GM18505 (cell line): ENCODE data around the gene CD209.
"Not testable (repeated sequence)": the region's sequence is repeated elsewhere in the genome, so short reads cannot be mapped to it uniquely, and the experiment has no call there.

Experiments used
- ATAC-seq: cut with Tn5 transposase; IDR thresholded peaks from one replicate; pipeline ENCODE4 v1.9.1; 2021; ENCODE audit not compliant: unreplicated experiment
- POLR2A ChIP-seq: IDR thresholded peaks from 4 replicates; pipeline ENCODE4 v1.6.1; 2011; ENCODE audit warnings: borderline replicate concordance; ENCODE audit not compliant: insufficient read depth, insufficient read length; ENCODE audit errors: extremely low read depth

CD209 gene

DNA sequence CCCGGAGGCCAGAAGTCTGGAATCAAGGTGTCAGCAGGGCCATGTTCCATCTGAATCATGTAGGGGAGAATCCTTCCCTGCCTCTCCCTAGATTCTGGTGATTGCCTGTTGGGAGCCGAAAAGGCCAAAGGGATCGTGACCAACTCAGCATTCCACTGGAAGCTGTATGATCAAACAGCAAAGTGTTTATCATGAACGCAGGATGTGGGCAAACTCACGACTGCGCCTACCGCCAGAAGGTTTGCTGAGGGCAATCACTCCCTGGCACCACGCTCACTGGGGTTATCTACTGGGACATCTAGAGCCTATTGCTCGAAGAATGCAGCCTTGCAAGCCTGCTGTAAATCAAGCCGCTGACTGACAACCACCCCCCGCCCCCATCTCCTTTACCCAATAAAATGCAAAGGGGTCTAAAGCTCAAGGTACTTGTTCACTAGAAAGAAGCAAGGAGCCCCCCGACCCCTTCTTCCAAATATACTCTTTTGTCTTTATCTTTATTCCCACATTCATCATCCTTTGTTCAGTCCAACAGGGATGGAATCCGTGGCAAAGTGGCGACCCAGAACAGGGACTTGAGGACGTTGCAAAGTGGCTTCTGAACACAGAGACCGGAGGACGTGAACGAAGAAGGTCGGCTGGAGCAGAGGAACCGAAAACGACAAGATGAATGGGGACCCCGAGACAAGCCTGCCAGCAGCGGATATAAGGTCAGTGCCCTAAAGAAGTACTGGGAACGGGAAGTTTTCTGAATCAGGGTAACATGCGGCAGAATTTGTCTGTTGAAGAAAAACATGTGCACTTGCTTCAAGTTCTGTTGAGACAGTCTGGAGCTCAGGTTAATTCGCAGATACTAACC, 32.5 kb upstream of the CD209 start:
- ATAC-seq, result no peak
- TF ChIP-seq POLR2A, result no peak

DNA sequence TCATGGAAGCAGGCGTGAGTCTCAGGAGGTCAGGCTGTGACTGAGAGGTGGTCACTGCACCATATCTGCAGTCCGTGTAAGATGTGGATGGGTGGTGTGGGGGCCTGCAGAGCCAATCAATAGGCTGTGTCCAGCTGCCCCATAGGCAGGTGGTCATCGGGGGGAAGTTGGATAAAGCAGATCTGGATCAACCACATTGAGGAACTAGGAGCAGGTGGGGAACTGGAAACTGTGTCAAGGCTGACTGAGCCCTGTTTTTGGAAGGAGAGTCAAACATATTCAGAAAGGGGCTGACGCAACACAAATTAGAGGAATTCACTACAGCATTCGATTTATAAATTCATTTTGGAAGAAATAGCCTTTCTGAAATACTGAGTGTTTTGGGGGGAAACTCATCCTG, 30.7 kb upstream of the CD209 start:
- TF ChIP-seq POLR2A, result no peak
- no peak for ATAC-seq

DNA sequence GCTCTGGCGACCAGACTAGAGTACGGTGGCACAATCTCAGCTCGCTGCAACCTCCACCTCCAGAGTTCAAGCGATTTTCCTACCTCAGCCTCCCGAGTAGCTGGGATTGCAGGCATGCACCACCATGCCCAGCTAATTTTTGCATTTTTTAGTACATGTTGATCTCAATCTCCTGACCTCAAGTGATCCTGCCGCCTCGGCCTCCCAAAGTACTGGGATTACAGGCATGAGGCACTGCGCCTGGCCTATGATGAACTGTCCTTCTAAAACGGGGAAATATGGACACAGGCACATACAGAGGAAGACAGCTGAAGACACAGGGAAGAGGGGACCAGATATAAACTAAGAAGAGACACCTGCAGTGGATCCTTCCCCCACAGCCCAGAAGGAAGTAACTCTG, 28.4 kb upstream of the CD209 start:
- ATAC-seq, result no peak
- no peak for TF ChIP-seq POLR2A

DNA sequence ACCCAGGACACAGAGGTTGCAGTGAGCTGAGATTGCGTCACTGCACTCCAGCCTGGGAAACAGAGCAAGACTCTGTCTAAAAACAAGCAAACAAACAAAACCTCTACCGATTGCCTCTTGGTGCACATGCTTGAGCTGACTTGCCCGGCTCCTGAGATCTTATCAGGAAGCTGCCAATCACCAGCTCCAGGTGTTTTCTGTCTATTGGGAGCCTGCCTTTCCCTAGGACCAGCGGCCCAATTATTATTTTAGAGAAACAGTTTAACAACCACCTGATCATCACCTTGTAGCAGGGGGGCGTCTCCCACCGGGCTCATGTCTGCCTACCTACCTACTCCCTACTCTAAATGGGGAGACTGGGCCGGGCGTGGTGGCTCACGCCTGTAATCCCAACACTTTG, 26.5 kb upstream of the CD209 start:
- no peak for ATAC-seq
- TF ChIP-seq POLR2A, result no peak

DNA sequence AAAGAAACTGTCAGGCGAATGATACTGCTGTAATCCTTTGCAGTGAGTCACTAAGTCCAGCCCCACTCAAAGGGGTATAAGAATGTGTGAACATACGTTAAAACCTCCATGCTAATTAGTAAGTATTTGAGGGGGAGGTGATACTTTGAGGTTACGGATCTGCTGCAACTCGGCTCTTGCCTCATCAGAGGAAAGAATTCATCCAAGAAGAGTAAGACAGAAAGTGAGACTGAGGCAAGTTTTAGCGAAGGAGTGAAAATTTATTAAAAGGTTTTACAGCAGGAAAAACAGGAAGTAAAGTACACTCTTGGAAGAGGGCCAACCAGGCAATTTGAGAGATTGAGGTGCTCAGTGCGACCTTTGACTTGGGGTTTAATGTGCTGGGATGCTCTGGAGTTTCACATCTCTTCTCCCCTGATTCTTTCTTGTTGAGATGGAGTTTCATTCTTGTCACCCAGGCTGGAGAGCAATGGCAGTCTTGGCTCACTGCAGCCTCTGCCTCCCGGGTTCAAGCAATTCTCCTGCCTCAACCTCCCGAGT, 25.5 kb upstream of the CD209 start:
- no peak for TF ChIP-seq POLR2A

DNA sequence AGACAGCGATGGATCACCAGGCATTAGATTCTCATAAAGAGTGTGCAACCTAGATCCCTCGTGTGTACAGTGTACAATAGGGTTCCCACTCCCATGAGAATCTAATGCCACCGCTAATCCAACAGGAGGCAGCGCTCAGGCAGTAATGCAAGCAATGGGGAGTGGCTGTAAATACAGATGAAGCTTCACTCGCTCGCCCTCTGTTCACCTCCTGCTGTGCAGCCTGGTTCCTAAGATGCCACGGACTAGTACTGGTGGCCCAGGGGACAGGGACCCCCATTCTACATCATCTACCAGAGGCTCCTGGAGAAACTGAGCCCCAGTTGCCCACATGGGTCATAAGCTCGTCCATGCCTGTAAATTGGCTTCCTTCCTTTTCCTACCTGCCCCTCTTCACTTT, 23.7 kb upstream of the CD209 start:
- no peak for ATAC-seq
- no peak for TF ChIP-seq POLR2A

More for the DNA sequence above, 25.5 kb upstream of the CD209 start:
- ATAC-seq, result no peak

DNA sequence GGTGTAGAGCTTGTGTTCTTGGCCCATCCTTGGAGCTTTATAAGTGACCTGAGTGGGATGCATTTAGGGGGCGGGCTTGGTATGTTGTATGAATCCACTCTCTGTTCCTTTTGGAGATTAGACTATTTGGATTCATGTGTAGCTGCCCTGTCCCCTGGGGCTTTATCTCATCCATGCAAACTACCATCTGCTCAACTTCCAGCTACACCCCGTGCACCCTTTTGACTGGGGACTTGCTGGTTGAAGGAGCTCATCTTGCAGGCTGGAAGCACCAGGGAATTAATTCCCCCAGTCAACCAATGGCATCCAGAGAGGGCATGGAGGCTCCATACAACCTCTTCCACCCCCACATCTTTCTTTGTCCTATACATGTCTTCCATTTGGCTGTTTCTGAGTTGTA, 21.8 kb upstream of the CD209 start:
- no peak for ATAC-seq
- TF ChIP-seq POLR2A, result no peak

DNA sequence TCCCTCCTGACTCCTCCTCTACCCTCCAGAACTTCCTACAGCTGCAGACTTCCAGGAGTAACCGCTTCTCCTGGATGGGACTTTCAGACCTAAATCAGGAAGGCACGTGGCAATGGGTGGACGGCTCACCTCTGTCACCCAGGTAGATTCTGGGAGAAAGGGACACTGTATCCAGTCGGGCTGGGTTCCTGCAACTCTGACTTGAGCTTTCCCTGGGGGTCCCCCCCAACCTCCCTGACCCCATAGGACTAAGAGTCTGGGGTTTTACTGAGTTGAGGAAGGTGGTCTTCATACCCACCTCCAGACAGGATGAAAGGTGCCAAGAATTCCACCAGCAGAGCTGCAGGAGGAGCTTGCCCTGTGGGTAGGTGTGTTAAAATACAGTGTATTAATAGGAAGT, 20.2 kb upstream of the CD209 start:
- no peak for ATAC-seq
- no peak for TF ChIP-seq POLR2A

DNA sequence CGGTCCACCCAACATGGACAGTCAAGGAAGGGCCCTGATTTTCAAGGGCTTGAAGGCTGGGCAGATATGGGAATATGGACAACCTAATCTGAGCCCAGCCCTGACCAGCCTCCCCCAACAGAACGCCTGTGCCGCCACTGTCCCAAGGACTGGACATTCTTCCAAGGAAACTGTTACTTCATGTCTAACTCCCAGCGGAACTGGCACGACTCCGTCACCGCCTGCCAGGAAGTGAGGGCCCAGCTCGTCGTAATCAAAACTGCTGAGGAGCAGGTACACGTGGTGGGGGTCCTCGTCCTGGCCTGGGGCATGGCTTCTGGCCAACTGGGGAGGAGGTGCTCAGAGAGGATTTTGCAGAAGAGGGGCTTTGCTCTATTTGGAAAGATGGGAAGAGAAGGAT, 19.2 kb upstream of the CD209 start:
- TF ChIP-seq POLR2A, result no peak
- no peak for ATAC-seq

DNA sequence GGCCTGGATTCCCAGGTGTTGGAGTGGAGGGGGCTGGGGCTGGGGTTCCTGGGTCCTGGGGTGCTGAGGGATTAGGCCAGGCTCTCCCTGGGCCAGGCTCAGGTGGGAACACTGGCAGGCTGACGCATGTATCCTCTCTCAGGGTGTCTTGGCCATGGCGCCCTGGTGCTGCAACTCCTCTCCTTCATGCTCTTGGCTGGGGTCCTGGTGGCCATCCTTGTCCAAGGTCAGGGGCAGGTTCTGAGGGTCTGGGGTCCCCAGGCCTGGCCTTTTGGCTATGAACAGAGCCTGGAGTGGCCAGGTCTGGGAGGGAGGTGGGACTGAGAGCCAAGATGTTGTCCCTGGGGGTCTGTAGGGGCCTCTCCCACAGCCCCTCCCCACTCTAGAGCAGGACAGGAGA, 17.7 kb upstream of the CD209 start:
- ATAC-seq, result not testable (repeated sequence)

DNA sequence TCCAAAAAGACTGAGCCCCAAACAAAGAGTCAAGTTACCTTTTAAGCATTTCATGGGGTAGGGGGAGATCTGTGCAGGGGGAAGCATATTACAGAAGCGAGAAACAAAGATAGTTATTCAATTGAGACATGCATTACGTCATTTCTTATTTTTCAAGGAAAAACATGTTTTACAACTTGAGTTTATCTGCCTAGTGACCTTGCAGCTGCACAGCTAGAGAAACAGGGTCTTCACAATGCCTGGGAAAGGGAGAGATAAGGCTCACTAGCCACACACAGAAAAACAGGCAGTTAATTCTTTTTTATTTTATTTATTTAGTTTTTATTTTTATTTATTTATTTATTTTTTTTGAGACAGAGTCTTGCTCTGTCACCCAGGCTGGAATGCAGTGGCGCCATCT, 16.8 kb upstream of the CD209 start:
- not testable (repeated sequence) for ATAC-seq

DNA sequence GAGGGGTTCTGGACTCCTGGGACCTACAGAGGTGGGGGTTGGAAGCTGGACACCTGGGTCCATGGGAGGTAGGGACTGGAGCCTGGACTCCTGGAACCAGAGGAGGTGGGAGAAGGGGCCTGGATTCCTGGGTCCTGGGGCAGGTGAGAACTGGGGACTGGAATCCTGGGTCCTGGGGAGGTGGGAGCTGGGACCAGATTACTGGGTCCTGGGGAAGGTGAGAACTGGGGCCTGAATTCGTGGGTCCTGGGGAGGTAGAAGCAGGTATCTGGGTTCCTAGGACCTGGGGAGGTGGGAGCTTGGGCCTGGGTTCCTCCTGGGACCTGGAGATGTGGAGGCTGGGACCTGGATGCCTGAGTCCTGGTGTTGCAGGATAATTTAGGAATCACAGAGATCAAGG, 16.4 kb upstream of the CD209 start:
- TF ChIP-seq POLR2A, result no peak
- no peak for ATAC-seq

DNA sequence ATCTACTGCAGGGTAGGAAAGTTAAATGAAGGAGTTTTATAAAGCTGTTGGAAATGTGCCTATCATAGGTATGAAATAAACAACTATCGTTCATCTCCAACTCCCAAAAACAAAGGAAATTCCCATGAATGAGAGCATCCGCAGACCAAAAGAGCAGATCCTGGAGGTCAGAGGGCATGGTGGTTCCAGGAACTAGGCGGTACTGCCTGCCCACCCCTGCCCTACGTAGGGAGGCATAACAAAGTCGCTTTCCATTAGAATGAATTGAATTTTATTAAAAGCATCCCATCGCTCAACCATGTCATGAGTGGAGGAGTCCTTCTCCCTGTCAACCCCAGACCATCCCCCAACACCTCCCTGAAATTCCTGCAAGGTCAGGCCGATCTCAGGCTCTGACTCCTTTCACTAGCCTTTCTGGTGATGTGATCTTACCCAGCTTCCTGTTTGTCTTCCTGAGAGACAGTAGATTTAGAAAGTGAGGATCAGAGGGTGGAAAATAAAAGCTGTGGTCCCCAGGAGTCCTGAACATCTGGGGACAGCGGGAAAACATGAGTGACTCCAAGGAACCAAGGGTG, 15.5 kb upstream of the CD209 start, which contains the start of gene CLEC4M:
CLEC4M (plus strand) TSS at position 525 of the 575 bp plus-strand sequence; CDS start at position 549, 24 bp downstream.
- no peak for ATAC-seq
- TF ChIP-seq POLR2A, result no peak

DNA sequence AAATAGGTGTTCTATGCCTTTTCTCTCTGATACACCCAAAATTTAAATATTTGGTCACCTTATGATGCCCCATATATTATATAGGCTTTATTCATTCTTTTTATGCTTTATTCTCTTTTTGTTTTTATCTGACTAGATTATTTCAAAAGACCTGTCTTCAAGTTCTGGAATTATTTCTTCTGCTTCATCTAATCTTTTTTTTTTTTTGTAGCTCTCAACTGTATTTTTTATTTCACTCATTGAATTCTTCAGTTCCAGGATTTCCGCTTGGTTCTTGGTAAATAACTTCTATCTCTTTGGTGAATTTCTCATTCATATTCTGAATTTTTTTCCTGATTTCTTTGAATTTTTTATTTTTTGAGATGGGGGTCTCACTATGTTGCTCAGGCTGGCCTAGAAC, 11.8 kb upstream of the CD209 start:
- ATAC-seq, result no peak
- no peak for TF ChIP-seq POLR2A

DNA sequence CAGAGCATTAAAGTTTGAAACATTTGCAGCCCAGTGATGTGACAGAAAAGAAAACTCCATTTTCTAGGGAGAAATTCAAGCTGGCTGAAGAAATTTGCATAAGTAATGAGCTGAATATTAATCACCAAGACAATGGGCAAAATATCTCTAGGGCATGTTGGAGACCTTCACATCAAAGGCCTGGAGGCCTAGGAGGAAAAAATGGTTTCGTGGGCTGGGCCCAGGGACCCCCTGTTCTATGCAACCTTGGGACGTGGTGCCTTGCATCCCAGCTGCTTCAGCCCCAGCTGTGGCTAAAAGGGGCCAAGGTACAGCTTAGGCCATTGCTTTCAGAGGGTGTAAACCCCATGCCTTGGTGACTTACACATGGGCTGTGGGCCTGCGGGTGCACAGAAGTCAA, 10.0 kb upstream of the CD209 start:
- no peak for TF ChIP-seq POLR2A
- no peak for ATAC-seq

DNA sequence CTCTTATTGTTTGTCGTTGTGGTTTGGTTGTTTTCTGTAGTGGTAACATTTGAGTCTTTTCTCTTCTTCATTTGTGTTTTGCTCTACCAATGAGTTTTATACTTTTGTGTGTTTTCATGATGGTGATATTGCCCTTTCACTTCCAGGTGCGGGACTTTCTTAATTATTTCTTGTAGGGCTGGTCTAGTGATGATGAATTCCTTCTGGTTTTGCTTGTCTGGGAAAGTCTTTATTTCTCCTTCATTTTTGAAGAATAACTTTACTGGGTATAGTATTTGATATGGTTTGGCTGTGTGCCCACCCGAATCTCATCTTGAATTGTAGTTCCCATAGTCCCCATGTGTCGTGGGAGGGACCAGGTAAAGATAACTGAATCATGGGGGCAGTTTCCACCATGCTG, 8.9 kb upstream of the CD209 start:
- no peak for TF ChIP-seq POLR2A
- ATAC-seq, result no peak
